ENCODE data around the gene TRIP10. TPM values are rescaled to one million over a fixed set of nuclear protein-coding genes. Genes with fewer than 3 reads are reported as not detected.

The TRIP10 gene
- total and polyA plus RNA-seq, 10 of the 15 experiments (the other 5 are each of a cell fraction or from before 2014, with no cell fraction given), result 0.79 to 54.5 (median 32.5) TPM

- ChIA-PET CTCF (interaction anchor here (1.0 to 2.9 kb wide), 2 partner anchors 8 to 96 kb away, joined by 4 to 14 read pairs; partner anchors contain the start of gene GPR108), RAD21 (ENCODE audit: unreplicated experiment) (interaction anchor here (1.7 kb wide), 1 partner anchor 75 kb away, joined by 5 read pairs; no protein-coding TSS in a partner anchor), POLR2A (interaction anchor here (0.6 to 2.2 kb wide), 4 partner anchors 8 to 55 kb away, joined by 3 to 11 read pairs (median 8); partner anchors contain the start of genes C3 and GPR108), SMC1A (ENCODE audit: uncharacterized antibody, unreplicated experiment) (interaction anchor here (1.0 to 2.0 kb wide), 6 partner anchors 8 to 98 kb away, joined by 3 to 9 read pairs (median 4); partner anchors contain the start of gene GPR108)
- H3K4me1 ChIP-seq (ENCODE audit: control insufficient read depth, insufficient read depth, low read length), result peaks cover 12% of the 10 kb centered on the region
- no peak overlapping the region for H3K4me2 ChIP-seq (ENCODE audit: control insufficient read depth, insufficient read depth)
- no peak overlapping the region for H3K4me3 ChIP-seq
- no peaks in the 10 kb centered on the region; a peak in 2 of 4 replicates for H3K36me3 ChIP-seq (ENCODE audit: control insufficient read depth in 2 of 2, insufficient read depth in 2 of 2, low read length in 1 of 2)
- 95% methylated on average over 22 of the region's 23 CpGs for WGBS (ENCODE audit: insufficient coverage, insufficient replicate concordance, low lambda C conversion rate, missing lambda C conversion rate)
- in situ Hi-C loops (cut with MboI) (no loop called here), intact Hi-C loops (cut with micrococcal nuclease; ENCODE audit: unreplicated experiment) (no loop called here)
- TF ChIP-seq TARDBP (IDR thresholded peaks at IDR 0.05; ENCODE audit: borderline replicate concordance) (no peak), ZBED1 (IDR thresholded peaks at IDR 0.05; ENCODE audit: borderline replicate concordance) (no peak), PML (IDR thresholded peaks at IDR 0.05; ENCODE audit: low read length) (no peak), NR2F1 (conservative IDR thresholded peaks at IDR 0.05) (peak; percentile 55), BCLAF1 (IDR thresholded peaks at IDR 0.05) (no peak), CTCF (IDR thresholded peaks at IDR 0.05 in 2 of 3, conservative IDR thresholded peaks at IDR 0.05 in 1 of 3; ENCODE audit: control insufficient read depth in 2 of 3, extremely low read depth in 1 of 3, insufficient read depth in 1 of 3, low read depth in 3 of 3, low read length in 3 of 3) (no peak)
- no peak for FAIRE-seq
- H3K27me3 ChIP-seq (replicated peaks in 1 of 2; ENCODE audit: control insufficient read depth in 2 of 2, insufficient read depth in 2 of 2, low read length in 1 of 2), result no peaks in the 10 kb centered on the region
- DNase-seq (ENCODE audit: low read depth, low spot score), result no peak
- no peak overlapping the region for H2AFZ ChIP-seq (ENCODE audit: control insufficient read depth, low read depth, low read length)
- BruUV-seq (replicated peaks), result no TSS peak
- no peaks in the 10 kb centered on the region for H4K20me1 ChIP-seq (ENCODE audit: control insufficient read depth, insufficient read depth)
- H3K27ac ChIP-seq (ENCODE audit: control insufficient read depth, insufficient read depth), result no peak overlapping the region
- H3K79me2 ChIP-seq (ENCODE audit: control insufficient read depth, insufficient read depth, low read length), result no peaks in the 10 kb centered on the region
- H3K9ac ChIP-seq (ENCODE audit: control insufficient read depth, insufficient read depth, low read length), result no peak overlapping the region
- ATAC-seq, result no peak
- H3K9me3 ChIP-seq (replicated peaks; ENCODE audit: control insufficient read depth, insufficient read depth, low read length), result no peaks in the 10 kb centered on the region
Measured at GRCh38 chr19:6729573-6730152, 9.8 kb upstream of the TRIP10 start.

Data from GM12878 (cell line).